Measurements from ENCODE around the gene ARSB.
"Not testable (repeated sequence)": the region's sequence is repeated elsewhere in the genome, so short reads cannot be mapped to it uniquely, and the experiment has no call there.

ARSB gene

DNA sequence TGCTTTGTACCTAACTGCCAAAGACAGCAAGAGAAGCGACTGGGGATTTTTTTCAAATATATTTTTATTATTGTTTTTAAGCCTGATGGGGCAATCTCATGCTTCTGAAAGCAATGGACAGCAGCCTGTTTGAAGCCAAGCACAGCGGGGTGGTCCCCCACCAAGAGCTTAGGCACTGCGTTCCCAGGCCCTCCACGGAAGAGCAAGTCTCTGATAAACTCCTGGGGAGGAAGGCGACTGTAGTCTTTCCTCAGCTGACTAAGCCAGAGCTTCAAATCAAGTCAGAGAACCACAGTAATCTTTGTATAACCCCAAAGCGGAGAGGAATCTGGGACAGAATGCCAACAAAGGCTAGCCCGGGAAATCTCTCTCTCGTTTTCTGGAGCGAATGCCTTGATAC is 54.4 kb downstream of the ARSB start:
- DNase-seq: no peak

DNA sequence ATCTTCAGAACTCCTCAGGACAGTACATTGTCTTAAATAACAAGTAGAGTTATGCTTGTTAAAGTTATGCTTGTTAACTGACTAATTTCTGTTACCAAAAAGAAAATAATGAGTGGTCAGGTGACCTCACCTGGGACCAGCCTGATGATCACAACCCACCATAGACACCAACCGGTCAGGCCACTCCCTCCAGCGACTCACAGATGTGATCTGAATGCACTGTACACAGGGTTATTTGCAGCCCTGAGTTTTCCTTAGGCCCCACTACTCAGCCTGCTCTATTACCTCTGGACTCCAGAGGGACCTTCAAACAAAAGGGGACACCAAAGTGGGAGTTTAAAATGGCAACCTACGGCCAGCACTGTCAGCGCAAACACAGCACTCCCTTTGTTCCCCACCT is 55.3 kb downstream of the ARSB start:
- DNase-seq: no peak

DNA sequence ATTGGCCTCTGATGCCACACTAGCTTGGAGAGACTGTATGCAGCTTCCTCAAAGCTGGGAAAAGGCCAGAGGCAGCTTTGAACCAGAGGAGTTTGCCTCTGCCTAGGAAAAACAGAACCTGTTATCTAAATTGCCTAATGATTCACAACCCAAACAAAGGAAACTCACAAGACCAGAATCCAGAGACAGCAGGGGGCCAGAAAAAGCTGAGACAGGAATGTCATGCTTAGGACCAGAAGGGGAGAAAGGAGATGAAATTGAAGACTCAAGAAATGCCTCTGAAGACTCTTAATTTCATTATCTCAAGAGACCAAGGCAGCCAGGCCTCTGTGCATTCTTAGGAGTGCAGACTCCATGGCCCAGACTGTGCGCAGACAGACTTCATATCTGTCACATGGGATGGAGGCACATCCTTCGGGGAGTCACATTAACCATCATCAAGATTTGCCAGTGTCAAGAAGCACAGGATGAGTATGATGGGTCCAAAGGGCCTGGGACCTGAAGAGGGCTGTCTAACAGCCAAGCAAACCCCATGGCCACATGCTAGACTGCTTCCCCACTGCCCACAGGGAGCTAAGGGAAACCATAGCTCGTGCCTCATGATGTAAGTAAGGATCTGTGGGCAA is 57.3 kb downstream of the ARSB start:
- DNase-seq: peak in 1 of 2 donors; percentile 24

DNA sequence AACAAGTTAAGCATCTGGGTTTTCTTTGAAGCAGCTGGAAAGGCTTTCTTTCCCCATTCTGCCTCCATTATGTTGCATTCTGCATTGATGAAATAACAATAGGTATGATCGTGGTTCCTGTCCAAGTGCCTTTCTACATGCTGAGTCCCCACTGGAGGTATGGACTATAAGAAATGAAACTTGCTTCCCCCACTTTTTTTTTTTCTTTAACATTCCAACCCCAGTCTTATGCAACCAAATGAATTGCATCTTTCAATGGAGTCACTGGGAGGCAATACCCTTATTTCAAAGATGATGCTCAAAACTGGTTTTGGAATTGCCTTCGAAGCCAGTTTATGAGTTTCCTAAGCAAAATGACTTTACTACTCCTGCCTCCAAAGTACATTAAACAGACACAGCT is 58.9 kb downstream of the ARSB start:
- DNase-seq: no peak

DNA sequence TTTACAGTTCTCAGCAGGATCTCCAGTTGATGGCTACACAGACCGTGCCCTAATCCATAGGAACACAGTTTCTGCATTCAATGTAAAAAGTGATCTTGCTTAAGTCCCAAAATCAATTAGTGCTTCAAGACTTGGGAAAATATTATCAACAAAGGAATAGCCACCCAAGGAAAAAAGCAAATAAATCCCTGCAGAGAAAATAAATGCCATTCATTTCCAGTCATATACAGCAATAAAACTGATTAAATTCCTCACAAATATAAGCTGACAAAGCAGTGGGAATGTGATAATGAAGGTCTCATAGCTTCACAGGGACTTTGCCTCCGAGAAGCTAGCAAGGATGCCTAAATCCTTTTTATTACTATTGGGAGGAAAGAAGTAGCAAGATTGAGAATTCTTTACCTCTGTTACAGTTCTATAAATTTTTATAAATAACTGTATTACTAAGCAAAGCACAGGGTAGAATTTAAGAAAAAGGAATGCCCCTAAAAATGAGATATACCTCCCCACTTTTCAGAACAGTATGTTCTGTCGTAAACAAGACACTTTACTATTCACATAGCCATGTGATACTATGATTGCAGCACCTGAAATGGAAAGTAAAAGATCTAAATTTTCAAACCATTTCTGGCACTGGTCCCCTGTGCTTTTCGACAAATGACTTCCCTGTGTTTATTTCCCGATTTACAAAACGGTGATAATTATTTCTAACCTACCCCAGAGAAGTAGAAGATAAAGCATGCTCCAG is 59.8 kb downstream of the ARSB start:
- no peak for DNase-seq

DNA sequence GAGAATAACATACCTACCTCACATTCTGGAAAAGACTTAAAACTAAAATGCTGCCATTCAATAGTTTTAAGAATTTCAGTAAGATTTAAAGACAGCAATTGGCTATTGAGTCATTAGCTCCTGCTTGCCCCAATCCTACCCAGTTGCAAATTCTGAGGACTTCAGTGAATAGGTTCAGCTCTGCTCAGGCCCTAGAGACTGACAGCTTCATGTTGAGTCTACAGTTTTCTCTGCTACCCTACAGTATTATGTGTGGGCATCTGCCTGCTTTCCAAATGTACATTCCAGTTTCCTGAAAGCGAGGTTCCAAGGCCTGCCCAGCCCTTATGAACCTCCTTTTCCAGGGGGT is 61.5 kb downstream of the ARSB start:
- no peak for DNase-seq

DNA sequence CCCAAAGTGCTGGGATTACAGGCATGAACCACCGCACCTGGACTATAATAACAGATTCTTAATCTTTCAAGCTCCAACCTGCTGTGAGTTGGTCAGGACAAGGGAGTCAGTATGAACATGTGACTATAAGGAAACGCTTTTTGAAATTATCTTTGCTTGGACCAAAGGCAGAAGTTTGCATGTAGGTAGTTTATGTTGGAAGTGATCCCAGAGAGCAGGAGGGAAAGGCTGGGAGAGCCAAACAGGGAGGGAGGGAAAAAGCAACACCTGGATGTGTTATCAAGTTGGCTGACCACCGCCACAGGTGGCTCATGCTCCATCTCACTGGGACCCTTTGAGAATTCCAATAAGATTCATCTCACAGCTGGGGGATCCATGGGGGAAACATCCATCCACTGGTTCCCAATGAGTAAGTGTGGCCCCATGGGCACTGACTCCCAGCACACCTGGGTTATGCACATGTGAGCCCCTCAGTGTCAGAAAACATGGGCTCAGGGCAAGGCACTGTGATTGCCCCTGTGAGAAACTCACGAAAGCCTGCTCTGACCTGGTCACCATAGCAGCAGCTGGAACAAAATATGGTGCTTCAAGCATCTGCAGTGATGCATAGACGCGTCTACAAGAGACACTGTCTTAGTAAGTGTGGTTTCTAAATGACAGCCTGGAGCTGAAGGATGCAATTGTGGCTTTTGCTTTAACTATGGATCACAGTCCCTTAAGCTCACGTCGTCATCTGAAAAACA is 62.1 kb downstream of the ARSB start:
- no peak for DNase-seq

DNA sequence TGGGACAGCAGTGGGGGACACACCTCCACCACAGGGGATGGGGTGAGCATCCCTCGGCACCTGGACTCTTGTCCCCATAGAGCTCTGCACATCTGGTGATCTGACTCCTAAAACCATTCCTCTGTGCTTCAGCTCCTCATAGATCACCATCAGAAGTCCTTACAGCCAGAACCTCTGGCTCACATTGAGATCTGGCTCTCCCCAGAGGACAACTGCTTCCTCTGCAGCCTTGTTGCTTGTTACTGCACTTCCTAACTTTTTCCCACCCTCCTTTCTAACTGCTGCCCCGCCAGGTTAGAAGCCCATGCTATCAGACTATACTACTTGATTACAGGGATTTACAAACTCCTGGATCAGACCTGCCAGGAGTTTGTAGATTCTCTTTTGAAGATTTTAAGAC is 64.5 kb downstream of the ARSB start:
- peak in 1 of 2 donors; percentile 16 for DNase-seq

DNA sequence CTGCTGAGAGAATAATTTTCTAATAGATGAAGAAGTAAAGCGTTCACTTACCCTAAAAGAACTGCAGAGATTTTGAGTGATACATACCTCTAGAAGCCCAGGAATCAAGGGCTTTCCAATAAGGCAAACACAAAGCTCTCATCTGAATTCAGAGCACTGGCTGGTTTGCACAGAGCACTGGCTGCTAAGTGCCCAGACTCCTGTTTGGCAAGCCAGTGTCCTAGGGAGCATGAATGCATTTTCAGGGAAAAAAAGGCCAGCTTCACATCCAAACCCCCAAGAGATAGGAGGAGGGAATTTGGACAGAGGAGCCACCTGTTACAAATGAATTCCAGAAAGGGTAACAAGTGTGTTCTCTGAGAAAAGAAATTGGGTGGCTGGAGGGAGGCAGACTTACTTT is 65.3 kb downstream of the ARSB start:
- no peak for DNase-seq

DNA sequence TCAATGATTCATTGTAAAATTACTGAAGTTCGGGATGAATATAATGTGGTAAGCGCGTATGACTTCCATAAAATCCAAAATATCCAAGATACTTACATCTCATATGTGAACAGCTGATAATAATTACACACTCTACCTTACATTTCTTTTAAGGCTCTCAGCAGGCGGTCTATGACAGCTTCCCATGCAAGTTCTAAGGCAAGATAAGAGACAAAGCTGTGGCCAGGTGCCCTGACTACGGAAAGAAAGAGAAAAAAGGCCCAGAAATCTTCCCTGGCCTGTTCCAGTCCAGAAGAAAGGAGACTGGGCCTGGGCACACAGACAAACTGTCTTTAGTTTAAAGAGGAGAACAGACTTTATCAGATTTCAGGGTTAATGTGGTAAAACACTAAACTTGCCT is 69.1 kb downstream of the ARSB start:
- DNase-seq: no peak

DNA sequence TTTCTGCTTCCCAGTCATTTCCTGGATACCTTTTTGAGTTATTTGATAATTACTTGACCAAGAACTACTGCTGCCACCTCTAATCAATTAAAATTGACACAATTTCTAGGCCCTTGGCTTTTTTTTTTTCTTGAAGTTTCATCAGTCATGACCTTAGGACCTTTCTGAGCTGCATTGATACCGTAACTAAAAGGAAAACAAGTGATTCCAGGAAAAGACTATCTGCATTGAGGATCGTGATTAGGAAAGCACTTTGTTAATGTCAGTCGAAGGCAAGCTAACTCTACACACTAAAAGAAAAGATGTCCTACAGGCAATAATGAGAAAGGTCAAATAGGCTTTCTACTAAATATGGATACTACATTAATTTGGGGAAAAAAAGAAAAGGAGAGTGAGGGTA is 69.9 kb downstream of the ARSB start:
- DNase-seq: no peak

DNA sequence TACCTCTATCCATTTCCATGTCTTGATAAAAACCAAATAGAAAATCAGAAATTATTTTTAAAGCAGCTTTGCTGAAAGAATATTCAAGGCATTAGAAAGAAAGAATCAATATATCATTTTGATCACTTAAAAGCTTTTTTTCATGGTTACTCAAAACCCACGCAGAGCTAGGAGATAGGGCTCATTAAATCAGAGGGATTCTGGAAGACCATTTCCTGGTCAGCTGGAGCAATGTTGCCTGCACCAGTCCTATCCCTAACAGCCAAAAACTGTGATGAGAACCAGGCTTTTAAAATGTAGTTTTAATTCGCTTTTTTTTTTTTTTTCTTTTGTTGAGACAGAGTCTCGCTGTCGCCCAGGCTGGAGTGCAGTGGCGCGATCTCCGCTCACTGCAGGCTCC is 72.3 kb downstream of the ARSB start:
- no peak for DNase-seq

DNA sequence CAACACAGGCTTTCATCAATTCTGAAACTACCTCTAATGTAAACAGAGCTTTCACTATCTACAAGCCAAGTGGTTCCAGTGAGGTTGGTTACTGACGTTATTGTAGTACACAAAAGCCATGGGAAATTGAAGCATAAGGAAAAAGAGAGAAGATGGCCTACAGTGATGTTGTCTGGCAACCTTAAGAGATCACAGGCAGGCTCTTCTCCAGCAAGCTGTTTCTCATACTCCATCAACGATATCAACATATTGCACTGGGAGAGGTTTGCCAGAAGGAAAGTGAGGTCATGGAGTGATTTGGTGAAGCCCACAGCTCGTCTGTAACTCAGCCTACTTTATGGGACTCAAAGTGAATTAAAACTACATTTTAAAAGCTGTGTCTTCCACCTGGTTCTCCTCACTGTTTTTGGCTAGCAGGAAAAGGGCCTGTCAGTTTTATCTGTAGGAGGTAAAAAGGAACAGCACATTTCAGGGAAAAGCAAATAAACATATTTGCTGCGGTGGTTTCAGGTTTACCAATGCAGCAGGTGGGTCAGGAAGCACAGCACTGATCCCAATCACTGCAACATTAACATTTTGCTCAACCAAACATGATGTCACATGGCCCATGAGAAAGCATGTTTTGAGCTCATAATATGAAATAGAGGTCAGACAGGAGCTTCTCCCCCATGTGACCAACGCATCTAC is 72.9 kb downstream of the ARSB start:
- DNase-seq: no peak

DNA sequence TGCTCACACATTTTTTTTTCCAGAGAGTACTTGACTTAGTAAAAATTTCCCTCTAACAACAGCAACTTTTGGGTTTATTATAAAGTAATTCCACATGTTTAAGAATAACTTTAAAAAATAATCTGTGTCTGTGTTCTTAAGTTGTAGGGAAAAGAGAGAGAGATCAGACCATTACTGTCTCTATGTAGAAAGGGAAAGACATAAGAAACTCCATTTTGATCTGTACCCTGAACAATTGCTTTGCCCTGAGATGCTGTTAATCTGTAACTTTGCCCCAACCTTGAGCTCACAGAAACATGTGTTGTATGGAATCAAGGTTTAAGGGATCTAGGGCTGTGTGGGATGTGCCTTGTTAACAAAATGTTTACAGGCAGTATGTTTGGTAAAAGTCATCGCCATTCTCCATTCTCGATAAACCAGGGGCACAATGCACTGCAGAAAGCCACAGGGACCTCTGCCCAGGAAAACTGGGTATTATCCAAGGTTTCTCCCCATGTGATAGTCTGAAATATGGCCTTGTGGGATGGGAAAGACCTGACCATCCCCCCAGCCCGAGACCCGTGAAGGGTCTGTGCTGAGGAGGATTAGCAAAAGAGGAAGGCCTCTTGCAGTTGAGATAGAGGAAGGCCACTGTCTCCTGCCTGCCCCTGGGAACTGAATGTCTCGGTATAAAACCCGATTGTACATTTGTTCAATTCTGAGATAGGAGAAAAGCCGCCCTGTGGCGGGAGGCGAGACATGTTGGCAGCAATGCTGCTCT is 75.7 kb downstream of the ARSB start:
- not testable (repeated sequence) for DNase-seq

DNA sequence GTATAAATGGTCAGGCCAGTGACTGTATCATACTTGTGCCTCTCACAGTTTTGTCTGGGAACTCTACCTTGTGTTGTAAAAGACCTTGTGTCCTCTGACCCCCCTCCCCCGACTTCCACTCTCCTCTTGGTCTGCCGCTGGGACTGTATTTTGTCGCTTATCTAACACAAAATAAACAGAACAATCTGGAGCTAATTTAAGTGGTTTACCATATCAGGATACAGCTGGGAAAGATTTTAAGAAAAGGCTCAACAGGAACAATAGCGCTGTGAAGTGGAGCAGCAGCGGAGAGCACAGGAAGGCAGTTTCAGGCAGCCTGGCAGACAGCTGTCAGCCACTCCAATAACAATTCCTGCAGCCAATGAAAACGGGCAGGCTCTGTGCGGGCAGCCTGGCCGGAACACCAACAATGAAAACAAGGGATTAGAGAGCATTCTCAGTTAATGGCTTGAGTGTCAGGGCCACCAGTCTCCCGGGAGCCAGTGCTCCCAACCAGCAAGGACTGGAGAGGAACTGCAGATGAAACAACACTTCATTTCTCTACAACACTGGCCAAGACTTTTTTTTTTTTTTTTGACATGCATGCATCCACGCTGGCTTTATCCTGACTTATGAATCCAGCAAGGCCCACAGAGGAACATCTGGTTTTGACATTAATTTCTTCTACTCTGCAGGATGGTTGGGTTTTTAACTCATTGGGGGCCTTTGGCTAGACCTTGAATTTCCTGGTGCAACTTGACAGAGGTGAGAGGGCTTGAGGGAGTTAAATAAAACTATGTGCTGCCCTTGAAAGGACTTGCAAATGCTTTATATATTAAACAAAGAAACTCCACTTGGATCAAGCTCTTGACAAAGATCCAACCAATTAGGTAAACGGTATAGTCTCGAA is 76.7 kb downstream of the ARSB start:
- DNase-seq: peak in 1 of 2 donors; percentile 20

DNA sequence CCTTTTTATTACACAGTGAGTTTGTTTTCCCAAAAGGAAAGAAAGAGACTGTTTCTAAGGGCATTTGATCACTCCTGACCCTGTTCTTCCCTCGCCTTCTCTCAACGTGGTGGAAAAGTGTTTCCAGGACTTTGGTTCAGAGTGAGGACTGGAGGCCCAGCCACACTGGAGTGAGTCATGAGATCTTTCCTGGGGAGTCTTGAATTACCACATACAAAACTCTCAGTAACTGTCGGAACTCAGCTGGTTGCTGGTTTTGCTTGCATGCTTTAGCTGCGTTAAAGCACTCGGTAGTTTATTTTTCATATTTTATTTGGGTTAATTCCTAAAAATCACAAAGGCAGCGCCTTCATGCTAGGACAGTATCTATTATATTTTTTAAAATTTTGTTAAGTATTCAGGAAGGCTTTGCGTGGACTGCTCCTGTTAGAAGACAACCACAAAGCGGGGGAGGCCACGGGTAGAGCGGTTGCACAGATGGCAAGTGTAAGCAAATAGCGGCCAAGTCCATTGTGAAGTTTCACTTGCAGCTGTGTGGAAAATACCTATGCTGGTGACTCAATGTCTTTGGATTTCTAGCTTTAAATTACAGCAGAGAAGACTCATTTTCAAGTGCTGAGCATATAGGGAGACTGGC is 77.7 kb downstream of the ARSB start:
- DNase-seq: peak; percentile 64 to 78

DNA sequence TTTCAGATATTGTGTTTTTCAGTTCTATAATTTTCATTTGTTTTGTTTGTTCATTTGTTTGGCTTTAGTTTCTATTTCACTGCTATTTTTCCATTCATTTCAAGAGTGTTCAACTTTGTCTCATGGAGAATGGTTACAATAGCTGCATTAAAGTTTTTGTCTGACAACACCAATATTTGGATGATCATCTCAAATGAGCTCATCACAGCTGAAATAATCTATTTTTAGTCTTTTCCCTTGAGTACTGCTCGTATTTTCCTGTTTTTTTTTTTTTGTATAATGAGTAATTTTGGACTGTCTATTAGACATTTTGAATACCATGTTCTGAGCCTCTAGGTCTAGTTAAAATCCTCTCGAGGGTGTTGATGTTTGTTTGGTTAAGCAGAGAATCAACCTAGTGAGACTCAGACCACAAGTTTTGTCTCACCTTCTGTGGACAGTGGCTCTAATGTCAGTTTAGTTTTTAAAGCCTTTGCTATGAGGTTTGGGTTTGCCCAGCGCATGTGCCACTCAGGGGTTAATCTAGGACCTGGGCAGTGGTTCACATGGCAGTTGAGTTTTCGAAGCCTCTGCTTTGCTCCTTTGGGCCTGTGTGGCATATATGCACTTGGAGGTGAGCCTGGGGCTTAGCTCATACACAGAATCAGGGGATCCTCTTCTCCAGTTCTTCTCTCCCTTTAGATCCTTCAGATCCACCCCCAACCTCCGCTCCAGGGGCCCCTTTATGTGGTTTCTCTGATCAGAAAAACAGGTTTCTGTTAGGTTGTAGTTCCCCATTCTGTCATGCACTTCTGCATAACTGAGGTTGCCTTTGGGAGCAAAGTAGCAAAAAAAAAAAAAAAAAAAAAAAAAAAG is 79.8 kb downstream of the ARSB start:
- peak; percentile 60 to 62 for DNase-seq

DNA sequence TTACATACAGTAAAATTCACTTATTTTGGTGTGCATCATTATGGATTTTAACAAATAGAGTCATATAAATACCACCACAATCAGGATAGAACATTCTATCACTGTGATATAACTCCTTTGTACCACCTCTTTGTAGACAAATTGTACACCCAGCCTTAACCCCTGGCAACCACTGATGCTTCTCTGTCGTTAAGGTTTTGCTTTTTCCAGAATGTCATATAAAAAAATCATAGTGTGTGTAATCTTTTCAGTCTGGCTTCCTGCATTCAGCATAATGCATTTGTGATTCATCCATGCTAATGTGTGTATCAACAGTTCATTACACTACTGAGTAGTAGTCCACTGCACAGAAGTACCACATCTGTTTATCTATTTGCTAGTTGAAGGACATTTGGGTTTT is 81.2 kb downstream of the ARSB start:
- no peak for DNase-seq

DNA sequence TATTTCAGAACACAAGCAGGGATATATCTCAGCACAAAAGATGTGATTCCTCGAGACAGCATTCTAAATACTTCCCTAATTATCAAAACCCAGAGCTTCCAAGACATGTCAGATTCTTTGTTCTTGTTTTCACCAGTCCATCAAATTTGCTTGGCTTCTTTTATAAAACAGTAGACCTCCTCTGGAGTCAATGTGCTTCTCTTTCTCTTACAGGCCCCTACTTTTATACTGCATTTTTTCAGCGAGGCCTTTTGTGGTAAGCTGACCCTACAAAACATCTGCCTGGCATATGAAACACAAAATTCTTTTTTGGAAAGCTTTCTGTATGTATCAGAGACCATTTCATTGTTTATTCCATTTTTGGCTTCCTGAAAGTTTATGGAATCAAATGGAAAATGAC is 81.8 kb downstream of the ARSB start:
- DNase-seq: no peak

DNA sequence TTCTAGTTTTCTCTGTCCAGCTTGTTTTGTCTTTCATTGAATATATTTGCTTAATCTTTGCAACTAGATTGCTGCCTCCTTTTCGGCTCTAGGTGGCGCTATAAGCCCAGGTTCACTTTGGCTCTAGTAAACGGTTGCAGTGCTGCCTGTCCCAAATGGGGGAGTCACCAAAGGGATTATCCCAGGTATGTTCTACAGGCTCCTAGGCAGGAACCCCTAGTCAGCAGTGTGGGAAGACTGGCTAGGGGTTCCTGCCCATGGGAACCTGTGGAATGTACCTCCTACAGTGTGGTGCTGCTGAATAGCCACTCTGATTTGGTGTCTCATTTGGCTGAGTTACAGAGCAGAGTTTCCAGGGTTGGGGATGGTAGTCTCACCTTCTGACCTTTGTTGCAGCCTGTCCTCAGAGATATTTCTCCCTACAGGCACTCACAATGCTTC is 85.2 kb downstream of the ARSB start:
- DNase-seq: peak; percentile 53 to 79

Measured in inflammatory macrophage (primary cell).